GM06990 (cell line): ENCODE data around the gene LRRC37B.
"Not testable (repeated sequence)": the region's sequence is repeated elsewhere in the genome, so short reads cannot be mapped to it uniquely, and the experiment has no call there.

Experiments
- DNase-seq: peaks from one replicate; pipeline ENCODE4 v3.0.0-alpha.2; 2011; ENCODE audit not compliant: insufficient read length; ENCODE audit errors: extremely low read depth
- H3K27me3 ChIP-seq: replicated peaks from 2 replicates; pipeline ENCODE4 v1.6.0; 2011; ENCODE audit warnings: low read length; ENCODE audit not compliant: control insufficient read depth, insufficient read depth
- H3K36me3 ChIP-seq: 2 replicates; pipeline ENCODE4 v1.5.1; 2011; ENCODE audit warnings: low read length; ENCODE audit not compliant: control insufficient read depth, insufficient read depth
- H3K4me3 ChIP-seq: replicated peaks from 2 replicates; pipeline ENCODE4 v1.5.1; 2011; ENCODE audit warnings: low read depth, mild to moderate bottlenecking, control low read depth, low read length
- CTCF ChIP-seq: IDR thresholded peaks from 2 replicates; pipeline ENCODE4 v1.5.1; 2011; ENCODE audit warnings: low read length, control low read depth, mild to moderate bottlenecking, inconsistent platforms; ENCODE audit not compliant: insufficient read depth, poor library complexity, severe bottlenecking

The LRRC37B gene

GRCh38 chr17:32073131-32073530 lies 65.9 kb downstream of the LRRC37B start:
- H3K4me3 ChIP-seq, H3K36me3 ChIP-seq, DNase-seq, H3K27me3 ChIP-seq: not testable (repeated sequence)

GRCh38 chr17:32079753-32080152 lies 72.6 kb downstream of the LRRC37B start:
- peak; percentile 51 for DNase-seq
- not testable (repeated sequence) for H3K36me3 ChIP-seq, H3K4me3 ChIP-seq

DNA sequence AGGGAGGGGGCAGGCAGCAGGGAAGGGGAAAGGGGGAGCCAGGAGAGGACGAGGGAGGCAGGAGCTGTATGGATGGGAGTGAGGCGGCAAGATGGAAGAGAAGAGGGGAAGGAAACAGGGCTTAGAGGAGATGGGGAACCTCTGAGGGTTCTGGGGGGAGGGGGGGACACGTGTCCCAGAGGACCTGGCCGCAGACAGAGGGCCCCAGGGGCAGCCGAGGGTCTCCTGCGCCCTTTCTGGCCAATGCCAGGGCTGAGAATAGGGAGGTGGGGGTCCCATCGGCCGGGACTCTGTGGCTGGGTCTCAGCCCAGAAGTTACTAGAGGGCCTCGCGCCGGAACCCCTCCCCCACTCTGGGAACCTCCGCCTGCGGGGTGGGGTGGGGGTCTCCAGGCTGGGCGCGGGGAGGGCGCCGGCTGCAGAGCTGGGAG lies 76.4 kb downstream of the LRRC37B start:
- H3K36me3 ChIP-seq, H3K27me3 ChIP-seq, DNase-seq: not testable (repeated sequence)
- H3K4me3 ChIP-seq = peak overlapping the region; percentile 44

More at GRCh38 chr17:32079753-32080152, 72.6 kb downstream of the LRRC37B start:
- not testable (repeated sequence) for H3K27me3 ChIP-seq

DNA sequence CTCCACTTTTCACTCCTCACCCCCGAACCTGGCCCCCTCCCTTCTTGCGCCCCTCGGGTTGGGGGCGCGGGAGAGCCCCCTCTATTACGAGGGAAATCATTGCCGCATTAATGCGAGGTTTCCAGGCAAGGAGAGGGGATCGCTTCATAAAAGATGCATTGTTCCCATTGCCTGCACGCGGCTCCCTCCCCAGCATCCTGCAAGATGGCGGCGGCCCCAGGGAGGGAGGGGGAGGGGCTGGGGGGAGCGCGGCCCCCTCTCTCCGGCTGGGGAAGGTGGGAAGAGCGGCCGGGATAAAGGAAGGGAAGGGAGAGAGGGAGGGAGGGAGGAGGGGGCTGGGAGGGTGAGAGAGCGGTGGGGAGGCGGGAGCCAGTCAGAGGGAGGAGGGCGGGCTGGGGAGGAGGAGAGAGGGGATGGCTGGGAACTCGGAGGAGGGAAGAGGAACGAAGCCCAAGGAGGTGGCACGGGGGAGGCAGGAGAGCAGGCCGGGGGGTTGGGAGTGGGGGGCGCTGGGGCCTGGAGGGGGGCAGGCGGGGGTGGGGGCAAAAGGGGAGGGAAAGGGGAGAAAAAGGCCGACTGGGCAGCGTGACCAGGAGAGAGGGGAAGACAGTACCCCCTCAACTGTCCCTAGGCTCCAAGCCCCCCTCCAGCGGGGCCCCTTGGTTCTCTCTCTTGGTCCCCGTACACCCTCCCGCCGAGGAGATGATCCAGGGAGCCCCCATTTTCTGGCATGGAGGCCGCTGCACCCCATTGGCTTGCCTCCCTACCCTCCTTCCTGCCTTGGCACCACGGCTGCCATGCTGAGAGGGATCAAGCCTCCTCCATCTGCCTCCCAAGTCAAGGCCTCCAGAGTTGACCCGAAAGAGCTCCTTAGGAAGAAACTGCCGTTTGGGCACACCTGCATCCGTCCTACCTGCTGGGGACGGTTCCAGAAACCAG lies 77.1 kb downstream of the LRRC37B start:
- DNase-seq, H3K36me3 ChIP-seq, H3K27me3 ChIP-seq: not testable (repeated sequence)
- H3K4me3 ChIP-seq = peak overlapping the region; percentile 44

- H3K36me3 ChIP-seq, DNase-seq, H3K4me3 ChIP-seq, H3K27me3 ChIP-seq: not testable (repeated sequence)
These were observed 78.0 kb downstream of the LRRC37B start for GRCh38 chr17:32084942-32085829.

- not testable (repeated sequence) for H3K4me3 ChIP-seq, DNase-seq, H3K27me3 ChIP-seq, H3K36me3 ChIP-seq
These were observed 79.7 kb downstream of the LRRC37B start for GRCh38 chr17:32086833-32087232.

GRCh38 chr17:32092062-32092461 lies 84.9 kb downstream of the LRRC37B start:
- not testable (repeated sequence) for DNase-seq, H3K27me3 ChIP-seq, H3K36me3 ChIP-seq, H3K4me3 ChIP-seq

DNA sequence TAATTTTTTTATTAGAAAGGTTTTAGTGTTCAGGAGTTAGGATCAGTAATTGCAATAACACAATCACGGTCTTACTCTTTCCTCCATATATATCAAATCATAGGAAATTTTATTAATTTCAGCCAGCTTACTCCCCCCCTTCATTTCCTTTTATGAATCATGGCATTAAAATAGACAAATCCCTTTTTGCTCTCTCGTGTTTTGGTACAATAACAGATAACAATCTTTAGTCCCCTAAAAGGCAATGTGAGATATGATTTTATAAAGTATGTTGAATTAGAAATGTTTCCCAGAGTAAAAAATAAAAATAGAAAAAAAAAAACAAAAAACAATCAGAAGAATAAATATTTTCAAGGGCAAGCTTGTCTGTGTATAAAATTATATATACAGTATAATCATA lies 92.5 kb downstream of the LRRC37B start:
- H3K36me3 ChIP-seq = no peaks in the 10 kb centered on the region
- H3K4me3 ChIP-seq = no peak overlapping the region
- H3K27me3 ChIP-seq = no peaks in the 10 kb centered on the region; the same call in 1 of the 2 replicates
- TF ChIP-seq CTCF = no peak
- no peak for DNase-seq

- not testable (repeated sequence) for H3K36me3 ChIP-seq, H3K4me3 ChIP-seq, H3K27me3 ChIP-seq, DNase-seq
These were observed 93.1 kb downstream of the LRRC37B start for GRCh38 chr17:32100323-32100722.
